Left cardiac atrium (tissue), 4 donors: ENCODE data around the gene FAM174A. TPM values are rescaled to one million over a fixed set of nuclear protein-coding genes. Genes with fewer than 3 reads are reported as not detected.

Experiments used
- ATAC-seq, 2 donors: fragments of 200-7000 bp; cut with Tn5 transposase; one replicate each; pipeline ENCODE4 v1.9.1; 2020; ENCODE audit warnings: mild to moderate bottlenecking in 2 of 2, moderate library complexity in 2 of 2
- DNase-seq: peaks from one replicate; pipeline ENCODE4 v3.0.0-alpha.2; 2020
- intact Hi-C, 2 donors: fragments of 100-400 bp; cut with DNase I; formaldehyde crosslinking; loops; one replicate each; pipeline versions ENCODE4 v1.14.1 to v1.15.1; 2022 to 2023
- long read RNA-seq: library from polyadenylated mRNA; unstranded; transcript quantifications from one replicate; pipeline ENCODE4 v2.0.0, GENCODE V29; 2021
- total RNA-seq, 2 donors: library from RNA; stranded (reverse); fragmentation: NEBNext Ultra II Directional; extraction: Animal tissue kit (Norgen Biotek cat#: 25700); gene quantifications; one replicate each; pipeline ENCODE4 v1.2.1, GENCODE V29; 2021
- donor health status: DM: no; HTN: yes; CAD: no.
- donor health status: DM: no; HTN: yes; CAD: no; lungs with severe emphysema.
- donor health status: DM: yes; HTN: yes; CAD: no.
- donor health status: Dilated cardiomyopathy.

The FAM174A gene
- total RNA-seq: 10 to 100 TPM; 12.6 to 20.8 TPM
- long read RNA-seq, transcript FAM174A-201 (3 exons, 1,356 nt): major isoform, 14 of 14 reads
- long read RNA-seq, partial matches to known transcripts: 0 of 14 reads
- long read RNA-seq, other reads (novel, unspliced or antisense): 0 of 14 reads

DNA sequence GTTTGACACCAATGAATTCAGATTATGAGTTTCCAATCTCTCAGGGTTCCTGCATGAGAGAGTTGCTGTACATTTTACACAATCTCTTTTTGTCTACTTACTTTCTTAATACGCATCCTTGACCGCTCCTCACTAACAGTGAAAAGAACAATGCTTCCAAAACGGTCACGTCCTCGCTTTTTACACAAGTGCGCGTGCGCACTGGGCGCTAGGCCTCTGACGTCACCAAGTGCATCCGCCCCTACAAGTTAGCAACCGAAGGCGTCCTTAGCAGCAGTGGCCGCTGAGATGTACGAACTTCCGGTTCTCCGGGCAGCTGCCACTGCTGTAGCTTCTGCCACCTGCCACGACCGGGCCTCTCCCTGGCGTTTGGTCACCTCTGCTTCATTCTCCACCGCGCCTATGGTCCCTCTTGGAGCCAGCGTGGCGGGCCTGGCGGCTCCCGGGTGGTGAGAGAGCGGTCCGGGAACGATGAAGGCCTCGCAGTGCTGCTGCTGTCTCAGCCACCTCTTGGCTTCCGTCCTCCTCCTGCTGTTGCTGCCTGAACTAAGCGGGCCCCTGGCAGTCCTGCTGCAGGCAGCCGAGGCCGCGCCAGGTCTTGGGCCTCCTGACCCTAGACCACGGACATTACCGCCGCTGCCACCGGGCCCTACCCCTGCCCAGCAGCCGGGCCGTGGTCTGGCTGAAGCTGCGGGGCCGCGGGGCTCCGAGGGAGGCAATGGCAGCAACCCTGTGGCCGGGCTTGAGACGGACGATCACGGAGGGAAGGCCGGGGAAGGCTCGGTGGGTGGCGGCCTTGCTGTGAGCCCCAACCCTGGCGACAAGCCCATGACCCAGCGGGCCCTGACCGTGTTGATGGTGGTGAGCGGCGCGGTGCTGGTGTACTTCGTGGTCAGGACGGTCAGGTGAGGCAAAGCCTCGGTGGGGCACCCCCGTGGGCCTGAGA is at the start of gene FAM174A:
FAM174A (plus strand) TSS at position 315 of the 946 bp plus-strand sequence; CDS start at position 472, 157 bp downstream.
- ATAC-seq (peak; percentile 99), DNase-seq (peak; percentile 97)
- intact Hi-C loops: no loop called here

DNA sequence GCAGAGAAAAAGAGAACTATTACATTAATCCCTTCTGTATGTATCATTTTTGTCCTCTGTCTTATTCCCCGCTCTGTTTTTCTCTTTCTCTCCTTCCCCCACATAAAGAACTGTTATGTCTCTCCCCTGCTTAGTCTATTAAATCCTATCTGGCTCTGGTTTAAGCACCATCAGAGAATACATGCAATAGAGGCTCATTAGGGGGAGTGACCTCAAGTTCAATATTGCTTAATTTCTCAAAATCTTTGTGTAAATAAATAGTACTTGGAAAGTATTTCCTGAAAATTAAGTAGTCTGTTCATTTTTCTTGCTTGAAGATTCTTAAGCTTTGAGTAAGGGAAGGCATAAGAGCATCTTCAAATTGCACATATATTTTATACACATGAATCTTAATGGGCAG is 41.2 kb upstream of the FAM174A start:
- ATAC-seq: no peak
- intact Hi-C loops: no loop called here
- DNase-seq: no peak

DNA sequence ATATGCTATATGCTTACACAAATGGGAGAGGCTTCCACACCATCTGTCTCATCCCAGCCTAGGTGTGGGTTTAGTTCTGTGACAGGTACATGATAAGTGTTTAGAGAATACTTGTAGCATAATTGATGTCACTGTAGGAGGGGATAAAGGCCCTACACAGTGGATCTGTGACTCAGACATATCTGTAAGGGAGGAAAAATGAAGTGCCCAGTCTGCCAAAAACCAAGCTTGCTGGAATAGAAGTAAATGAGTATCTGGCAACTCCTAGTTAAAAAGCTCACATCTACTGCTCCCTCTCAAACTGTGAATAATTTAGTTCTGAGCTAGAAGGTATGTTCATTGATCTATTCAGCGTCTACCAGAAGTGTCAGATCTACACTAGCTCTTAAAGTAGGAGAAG is 38.9 kb upstream of the FAM174A start:
- intact Hi-C loops: no loop called here

DNA sequence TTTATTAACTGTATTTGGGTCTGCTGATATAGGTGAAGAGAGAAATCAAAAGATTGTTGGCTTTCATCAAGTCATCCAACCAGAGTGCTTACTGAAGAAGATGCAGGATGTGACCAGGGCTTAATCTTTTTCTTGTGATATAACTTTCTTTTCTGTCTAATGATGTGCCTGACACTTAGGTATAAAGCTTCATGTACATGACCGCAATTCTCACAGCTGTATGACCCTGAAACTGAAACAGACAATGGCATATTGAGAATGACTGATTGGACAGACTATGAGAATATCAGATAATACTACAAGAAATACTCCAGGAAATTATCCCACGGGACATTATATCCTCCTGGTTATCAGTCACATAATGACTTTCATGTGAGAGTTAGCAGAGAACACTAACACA is 32.5 kb upstream of the FAM174A start:
- intact Hi-C loops: no loop called here
- ATAC-seq (no peak), DNase-seq (no peak)

More for the DNA sequence above, 38.9 kb upstream of the FAM174A start:
- ATAC-seq (no peak), DNase-seq (no peak)

DNA sequence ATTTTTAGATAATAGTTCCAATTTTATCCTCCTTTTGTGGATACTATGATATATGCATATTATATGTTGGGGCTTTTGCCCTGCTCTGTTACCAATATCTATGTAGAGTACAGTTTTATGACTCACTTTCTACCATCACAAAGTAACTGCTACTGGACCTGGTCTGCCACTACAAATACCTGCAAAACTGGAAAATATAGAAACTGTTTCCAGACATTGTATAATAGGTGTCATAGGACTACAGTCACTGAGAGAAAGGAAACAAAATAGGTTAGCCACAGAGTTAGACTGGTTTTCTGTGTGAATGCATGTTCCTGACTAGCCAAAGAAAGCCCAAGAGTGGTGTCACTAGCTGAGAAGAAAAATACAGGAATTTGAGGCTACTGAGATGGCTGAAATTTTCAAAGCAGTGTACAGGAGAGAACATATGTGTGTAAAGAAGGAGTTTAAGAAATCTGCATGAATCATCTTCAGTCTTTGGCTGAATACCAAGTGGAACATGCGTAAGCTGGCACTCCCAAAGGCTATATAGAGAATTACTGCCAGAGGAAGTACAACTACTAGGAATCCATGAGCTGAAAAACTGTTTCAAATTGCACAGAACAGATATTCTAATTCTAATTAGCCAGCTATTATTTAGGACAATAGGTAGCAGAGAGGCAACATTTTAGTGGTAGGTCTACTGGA is 29.0 kb upstream of the FAM174A start:
- peak in 1 of 2 donors; percentile 81 for ATAC-seq
- intact Hi-C loops: no loop called here
- DNase-seq: no peak

DNA sequence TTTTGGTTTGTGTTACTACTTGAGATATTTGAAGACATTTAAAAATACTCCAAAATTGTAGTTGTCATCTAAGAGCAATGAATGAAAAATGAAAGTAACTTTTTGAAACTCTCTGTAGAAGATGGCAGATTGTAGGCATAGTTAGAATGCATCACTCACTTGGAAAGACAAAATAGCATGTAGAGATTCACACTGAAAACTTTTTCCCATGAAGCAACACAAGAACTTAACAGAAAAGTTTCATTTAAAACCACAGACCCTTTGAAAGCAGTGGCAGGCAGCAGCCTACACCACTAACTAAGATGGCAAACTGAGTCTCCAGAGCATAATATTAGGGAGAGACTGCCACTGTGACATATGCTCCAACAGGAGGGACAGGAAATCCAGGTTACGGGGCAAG is 18.9 kb upstream of the FAM174A start:
- DNase-seq (no peak), ATAC-seq (no peak)
- intact Hi-C loops: no loop called here

DNA sequence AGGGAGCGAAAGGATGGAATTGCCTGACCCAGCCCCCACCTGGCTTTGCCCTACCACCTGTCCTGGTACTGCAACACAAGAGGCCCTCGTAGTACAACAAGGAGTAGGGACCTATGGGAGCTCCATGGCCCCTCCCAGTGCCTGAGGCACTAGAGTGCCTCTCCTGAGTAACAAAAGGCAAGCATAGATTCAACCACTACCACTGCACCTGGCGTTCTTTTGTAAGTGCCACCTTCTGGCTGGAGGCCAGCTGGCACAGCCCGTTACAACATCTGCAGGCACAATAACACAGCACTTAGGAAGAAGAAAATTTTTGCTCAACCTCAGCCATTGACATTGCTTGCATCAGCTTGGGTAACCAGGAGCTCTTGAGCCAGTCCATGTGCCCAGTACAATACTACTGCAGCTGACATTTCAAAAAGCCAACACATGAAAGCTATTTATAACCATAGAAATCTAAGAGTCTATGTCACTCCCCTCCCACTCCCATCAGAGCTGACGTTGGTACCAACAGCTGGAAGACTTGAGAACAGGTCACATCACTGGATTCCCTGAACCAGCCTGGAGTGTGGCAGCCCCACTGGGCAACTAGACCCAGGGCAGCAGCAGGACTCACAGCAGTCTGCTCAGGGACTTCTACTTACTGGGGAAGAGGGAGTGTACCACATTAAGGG is 17.7 kb upstream of the FAM174A start:
- ATAC-seq (no peak), DNase-seq (no peak)
- intact Hi-C loops: no loop called here

DNA sequence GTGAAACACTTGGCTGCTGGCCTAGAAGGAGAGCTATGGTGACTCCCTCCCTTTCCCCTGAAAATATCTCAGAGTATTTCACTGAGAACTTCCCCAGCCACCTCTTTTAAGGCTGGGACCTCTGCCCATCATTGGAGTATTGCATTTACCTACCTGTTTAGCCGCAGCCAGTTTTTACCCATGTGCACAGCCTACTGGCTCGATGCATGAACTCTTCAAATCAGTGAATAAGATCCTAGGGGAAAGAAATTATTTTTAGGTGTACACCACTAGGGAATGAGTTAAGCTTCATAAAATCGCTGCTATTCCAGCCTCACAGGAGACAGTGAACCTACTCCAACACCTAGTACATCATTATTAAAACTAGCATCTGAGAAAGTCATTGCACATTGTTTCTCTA is 16.8 kb upstream of the FAM174A start:
- intact Hi-C loops: no loop called here
- ATAC-seq (no peak), DNase-seq (no peak)

DNA sequence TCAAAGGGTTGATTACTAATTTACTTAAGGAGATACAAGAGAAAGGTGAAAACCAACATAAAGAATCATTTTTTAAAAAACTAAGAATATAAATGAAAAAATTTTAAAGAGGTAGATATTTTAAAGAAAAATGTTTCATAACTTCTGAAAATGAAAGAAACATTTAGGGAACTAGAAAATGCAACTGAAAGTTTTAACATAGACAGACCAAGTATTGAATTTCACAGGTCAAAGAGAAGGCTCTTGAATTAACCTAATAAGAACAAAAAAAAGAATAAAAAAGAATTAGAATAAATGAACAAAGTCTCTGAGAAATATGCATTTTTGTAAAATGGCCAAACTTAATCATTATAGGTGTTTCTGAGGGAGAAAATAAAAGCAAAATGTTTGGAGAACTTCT is 16.1 kb upstream of the FAM174A start:
- intact Hi-C loops: no loop called here
- DNase-seq (no peak), ATAC-seq (no peak)

DNA sequence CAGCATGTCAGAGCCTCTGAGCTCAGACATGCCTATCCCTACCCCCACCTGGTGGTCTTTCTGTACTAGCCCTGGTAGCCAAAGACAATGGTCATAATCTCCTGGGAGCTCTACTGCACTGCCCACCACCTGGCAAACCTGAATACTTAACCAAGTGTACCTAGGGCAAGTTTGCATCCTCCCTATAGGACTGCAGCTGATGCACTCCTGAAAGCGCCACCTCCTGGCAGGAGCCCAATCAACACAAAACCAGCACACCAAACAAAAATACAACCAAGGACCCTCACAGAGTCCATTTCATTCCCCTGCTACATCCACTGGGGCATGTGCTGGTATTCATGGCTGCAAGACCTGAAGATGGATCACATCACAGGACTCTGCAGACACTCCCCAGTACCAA is 14.8 kb upstream of the FAM174A start:
- ATAC-seq (no peak), DNase-seq (no peak)
- intact Hi-C loops: no loop called here

DNA sequence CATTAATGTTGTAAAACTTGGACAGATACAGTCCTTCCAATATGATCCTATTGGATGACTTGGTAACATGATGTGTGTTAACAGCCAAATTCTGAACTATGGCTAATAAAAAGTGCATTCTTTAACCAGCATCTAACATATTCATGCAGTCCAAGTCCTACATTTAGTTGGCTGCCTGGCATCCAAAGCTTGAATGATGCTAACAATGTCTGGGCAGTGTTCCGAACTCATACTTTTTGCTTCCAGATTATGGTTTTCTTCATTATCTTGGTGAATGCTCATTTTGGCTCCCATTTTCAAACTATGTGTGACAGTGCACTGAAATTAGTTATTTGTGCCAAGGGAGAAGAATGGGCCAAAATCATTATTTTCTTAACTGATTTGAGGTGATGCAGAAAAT is 2.8 kb downstream of the FAM174A start:
- no peak for ATAC-seq
- no peak for DNase-seq
- intact Hi-C loops: no loop called here

DNA sequence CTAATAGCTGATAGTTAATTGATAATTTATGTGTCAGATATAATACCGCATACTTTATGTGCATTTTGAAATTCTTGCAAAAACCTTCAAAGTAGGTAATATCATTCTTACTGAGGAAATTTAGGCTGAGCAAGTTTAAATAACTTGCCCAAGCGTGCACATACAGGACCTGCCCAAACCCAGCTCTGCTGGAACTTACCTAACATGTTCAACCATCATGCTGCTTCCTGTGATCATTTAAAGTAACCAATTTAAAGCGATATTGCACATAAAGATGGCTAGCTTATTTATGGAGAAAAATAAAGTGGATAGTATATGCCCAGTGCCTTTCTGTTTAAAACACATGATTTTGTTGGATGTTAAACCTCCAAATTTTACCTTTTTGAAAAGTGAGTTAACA is 4.3 kb downstream of the FAM174A start:
- intact Hi-C loops: no loop called here
- no peak for ATAC-seq

DNA sequence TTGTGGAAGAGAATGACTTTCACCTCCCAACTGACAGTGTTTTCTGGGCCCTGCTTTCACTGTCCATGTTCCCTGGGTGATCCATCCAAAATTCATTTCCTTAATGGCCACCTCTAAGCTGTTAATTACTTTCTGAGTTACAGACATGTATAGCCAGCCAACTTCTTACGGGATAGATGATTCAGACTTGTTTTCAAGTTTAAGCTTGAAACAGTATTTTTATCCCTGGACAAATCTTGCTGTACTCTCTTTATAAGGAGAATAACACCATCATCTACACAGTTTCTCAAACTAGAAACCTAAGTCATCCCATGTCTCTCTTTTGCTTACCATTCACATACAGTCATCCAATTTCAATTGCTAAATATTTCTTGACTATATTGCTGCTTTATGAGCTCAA is 6.9 kb downstream of the FAM174A start:
- intact Hi-C loops: no loop called here
- DNase-seq (no peak), ATAC-seq (no peak)

More for the DNA sequence above, 4.3 kb downstream of the FAM174A start:
- DNase-seq: no peak

DNA sequence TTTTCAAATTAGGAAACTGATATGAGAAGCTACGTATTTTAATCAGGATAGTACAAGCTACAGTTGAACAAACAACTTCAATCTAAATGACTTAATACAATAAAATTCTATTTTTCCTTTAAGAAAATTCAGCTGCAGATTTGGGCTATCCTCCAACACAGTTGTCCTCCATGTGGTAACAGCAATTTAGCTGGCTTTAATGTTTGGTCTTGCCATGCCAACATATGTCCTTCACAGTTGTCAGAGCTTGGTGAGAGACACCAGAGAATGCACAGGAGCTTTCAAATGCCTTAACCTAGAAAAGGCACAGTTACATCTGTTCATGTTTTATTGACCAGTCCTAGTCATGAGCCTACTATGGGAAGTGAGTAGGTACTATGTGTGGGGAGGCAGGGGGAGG is 10.8 kb downstream of the FAM174A start:
- intact Hi-C loops: no loop called here
- ATAC-seq (no peak), DNase-seq (no peak)

DNA sequence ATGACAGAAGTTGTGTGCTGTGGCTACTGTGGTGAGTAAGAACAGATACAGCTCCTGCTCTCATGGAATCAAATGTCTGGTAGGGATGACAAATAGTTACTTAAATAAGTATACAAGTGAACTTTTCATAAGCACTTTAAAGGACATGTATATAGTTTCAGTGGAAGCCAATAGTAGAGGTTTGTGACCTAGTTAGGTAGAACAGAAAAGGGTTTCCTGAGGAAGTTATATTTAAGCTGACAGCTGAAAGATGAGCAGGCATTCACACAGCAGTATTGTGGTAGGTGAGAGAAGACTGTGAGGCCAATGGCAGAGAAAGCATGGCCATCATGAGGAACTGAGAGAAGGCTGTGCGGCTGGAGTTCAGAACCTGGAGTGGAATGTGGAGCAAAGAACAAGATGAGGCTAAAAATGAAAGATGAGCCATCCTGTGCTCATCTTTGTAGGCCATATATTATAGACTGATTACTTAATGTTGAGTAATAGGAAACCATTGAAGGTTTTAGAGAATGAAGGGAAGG is 15.4 kb downstream of the FAM174A start:
- DNase-seq (no peak), ATAC-seq (no peak)
- intact Hi-C loops: no loop called here

DNA sequence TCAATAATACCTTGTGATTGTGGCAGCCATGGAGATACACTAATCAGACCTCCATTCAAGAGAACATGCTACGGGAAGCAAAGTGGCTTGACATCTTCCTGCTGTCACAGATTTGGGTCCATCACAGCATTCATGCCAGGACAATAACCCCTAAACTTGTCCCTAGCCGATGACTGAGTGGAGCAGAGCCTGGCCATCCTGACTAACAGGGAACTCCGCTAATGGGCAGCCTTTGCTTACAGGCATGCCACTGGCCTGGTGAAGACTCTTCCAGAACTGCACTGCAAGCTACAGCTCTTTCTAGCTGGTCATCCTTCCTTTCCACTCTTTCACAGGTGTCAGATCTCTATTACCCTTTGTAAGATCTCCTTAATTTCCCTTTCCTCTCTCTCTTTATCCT is 16.0 kb downstream of the FAM174A start:
- DNase-seq (no peak), ATAC-seq (no peak)
- intact Hi-C loops: no loop called here

DNA sequence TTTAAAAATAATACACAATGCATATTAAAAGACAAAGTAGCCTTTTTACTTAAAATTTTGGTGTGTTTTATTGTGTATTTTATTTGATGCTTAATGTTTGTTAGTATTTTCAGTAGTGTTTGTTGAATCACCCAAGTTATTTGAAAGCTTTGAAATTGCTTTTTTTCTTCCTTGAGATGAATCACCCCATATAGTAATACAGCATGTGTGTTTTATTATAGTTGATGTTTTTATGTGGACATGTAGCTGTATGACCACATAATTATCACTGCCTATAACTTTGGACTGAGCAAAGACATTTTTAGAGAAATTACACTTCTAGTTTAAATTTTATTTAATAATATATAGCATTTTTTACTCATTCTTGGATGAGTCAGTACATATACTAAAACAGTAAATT is 18.0 kb downstream of the FAM174A start:
- ATAC-seq: no peak
- intact Hi-C loops: no loop called here
- DNase-seq: no peak

DNA sequence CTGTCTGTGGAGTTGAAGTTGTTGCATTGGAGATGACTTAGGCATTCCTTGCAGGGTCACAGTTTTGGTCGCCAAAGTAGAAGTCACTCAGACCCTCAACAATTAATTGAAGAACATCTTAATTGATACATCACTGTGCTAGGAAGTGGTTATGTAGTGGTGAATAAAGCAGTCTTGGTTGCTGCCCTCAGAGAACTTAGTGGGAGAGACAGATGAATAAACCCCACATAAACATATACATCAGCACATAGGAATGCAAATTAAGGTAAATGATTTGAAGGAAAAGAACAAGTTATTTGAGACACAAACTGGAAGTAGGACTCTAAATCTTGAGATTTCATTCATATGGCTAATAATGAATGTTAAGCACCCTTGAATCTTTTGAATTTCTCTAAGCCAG is 25.7 kb downstream of the FAM174A start:
- no peak for DNase-seq
- no peak for ATAC-seq
- intact Hi-C loops: no loop called here

DNA sequence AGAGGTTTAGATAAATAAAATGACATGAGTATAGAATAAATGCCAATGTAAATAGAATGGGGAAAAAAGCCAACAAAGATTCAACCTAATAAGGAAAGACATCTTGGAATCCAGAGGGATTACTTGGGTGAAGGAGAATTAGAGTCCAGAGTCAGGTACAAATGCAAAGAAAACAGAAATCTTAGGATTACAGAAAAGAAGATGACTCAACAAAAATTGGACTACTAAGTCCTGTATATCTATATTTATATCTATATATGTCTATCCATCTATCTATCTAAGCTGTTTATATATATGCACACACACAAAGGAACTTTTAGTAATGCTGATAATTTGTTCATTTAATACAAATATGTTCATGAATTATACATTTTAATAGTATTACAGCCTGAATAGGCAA is 27.6 kb downstream of the FAM174A start:
- ATAC-seq (no peak), DNase-seq (no peak)
- intact Hi-C loops: no loop called here
